GM21447 (cell line): ENCODE data around the gene ATF7.
A peak's percentile ranks its signal among the peaks of the same experiment; 100 is the strongest.

Experiments used
- ATAC-seq: cut with Tn5 transposase; IDR thresholded peaks from one replicate; pipeline ENCODE4 v1.9.1; 2021; ENCODE audit not compliant: unreplicated experiment

ATF7 gene

DNA sequence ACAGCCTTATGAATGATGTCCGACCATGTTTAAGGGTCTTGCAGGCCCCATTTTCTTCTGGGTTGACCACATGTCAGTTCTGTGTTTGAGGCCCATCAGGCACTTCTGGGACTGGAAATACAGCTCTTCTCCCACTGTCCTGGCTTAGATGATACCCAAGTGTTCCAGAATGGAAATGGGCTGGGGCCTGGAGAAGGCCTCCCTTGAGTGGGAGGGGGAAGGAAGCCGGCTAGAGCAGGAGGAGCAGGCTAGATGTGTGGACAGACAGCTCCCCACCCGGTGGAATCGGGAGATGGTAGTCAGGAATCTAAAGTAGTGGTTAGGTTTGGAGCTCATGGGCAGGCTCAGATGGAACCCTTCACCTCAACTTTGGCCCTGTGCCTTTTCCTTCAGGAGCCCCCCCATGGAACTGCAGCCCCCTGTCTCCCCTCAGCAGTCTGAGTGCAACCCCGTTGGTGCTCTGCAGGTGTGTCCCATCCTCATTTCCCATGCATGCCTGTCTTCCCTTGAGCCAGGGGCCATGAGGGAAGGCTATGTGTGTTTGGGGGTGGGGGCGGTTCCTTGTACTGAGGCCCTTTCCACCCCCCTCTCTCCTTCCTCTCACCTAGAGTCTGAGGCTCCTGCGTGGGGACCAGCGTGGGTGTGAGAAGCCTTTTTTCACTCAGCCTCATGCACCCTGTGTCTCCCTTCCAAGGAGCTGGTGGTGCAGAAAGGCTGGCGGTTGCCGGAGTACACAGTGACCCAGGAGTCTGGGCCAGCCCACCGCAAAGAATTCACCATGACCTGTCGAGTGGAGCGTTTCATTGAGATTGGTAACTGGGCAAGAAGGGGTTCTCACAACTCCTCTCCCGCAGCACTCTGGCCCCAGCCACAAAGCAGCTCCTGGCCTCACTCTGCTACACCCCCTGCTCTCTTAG is 121.9 kb downstream of the ATF7 start:
- no peak for ATAC-seq

DNA sequence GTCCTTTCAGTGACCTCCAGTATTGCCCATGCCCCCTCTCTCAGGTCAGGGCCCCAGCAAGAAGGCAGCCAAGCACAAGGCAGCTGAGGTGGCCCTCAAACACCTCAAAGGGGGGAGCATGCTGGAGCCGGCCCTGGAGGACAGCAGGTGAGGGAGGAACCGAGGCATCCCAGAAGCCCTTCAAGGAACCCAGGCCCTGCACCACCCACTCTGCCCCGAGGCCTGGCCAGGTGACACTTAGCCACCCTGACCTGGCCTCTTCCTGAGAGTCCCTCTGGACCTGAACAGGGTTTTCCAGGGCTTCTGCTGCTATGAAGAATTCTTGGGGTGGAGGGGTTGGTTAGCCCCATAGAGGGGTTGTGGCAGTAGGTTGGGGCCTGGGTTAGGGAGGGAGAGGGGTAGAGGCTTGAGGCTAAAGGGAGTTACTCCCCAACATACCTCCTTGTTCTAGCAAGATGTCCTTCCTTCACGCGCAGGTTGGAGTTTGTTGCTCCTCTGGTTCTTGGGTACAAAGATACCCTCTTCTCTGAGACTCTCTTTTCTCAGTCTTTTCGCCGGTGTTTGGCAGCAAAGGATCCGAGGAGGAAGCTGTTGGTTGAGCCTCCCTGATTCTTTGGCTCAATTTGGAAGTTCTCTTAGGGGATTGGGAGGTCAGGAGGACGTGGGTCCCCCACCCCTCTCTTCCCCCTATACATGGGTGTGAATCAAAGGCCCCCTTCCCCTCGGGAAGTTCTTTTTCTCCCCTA is 123.0 kb downstream of the ATF7 start:
- ATAC-seq = no peak

DNA sequence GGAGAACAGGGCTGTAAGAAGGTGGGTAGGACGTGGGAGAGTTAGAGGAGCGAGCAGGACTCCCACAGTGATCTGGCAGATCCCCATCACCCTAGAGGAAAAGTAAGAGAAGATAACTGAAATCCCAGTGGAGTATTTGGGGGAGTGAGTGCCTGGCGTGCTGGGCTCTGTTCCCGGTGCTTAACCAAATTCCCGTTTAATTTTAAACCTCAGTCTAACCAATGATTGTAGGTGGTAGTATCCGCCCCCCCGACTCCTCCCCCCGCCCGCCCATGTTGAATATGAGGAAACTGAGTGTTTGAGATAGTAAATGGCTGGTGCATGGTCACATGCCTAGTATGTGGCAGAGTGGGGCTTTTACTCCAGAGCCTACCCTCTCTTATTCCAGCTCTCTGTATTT is 123.9 kb downstream of the ATF7 start:
- ATAC-seq = no peak

DNA sequence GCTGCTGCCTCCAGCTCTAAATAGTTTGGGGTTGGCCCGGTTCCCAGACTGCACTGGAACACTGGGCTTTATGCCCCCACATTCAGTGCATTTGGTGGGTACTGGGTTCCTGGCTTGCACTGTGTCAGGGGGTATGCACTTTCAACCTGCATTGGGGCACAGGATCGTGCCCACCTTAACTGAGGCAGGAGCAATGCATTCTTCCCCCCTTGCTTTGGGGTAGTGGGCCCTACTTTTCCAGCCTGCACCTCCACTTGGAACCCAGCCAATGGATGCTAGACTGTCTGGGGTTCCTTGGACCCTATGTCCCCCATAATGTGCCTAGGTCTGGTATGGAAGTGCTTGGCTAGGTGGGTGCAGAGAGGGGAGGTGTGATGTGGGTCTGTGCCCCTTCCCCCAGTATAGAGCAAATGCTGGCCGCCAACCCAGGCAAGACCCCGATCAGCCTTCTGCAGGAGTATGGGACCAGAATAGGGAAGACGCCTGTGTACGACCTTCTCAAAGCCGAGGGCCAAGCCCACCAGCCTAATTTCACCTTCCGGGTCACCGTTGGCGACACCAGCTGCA is 124.5 kb downstream of the ATF7 start:
- ATAC-seq = no peak

DNA sequence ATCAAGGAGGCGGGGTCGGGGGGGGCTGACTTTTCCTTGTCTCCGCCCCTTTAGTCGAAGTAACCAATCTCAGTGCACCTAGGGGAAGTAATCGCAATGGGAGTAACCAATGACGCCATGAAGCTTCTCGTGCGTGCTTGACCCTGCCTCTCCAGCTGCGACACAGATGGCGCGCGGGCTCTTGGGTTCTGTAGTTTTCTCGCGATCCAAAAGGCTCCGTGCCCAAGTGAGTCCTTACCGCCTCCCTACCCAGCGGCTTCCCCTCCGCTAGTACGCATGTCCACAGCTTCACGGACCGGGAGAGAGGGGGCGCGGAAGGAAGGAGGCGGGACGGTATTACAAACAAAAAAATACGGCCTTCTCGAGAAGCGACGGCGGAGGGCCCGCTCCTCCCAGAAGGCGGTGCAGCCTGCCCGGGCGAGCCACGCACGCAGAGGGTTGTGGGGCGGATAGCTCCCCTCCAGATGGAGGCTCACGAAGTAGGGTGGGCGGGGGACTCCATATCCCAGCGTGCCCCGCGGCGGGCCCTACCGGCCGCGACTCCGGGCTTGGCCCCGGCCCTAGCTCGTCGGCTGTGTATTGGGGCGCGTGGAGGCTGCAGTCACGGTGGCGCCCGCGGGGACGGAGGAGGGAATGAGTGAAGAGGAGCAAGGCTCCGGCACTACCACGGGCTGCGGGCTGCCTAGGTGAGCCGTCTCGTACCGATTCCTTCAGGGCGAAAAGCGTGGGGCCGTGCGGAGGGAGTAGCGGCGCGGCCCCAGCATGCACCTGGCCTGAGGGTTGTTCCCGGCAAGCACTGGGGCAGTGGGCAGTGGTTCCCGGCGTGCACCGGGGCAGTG is 125.2 kb downstream of the ATF7 start, which contains the start of gene TARBP2:
TARBP2 (plus strand) TSS at position 508 of the 839 bp plus-strand sequence; CDS start at position 634, 126 bp downstream.
- ATAC-seq = peak; percentile 82

DNA sequence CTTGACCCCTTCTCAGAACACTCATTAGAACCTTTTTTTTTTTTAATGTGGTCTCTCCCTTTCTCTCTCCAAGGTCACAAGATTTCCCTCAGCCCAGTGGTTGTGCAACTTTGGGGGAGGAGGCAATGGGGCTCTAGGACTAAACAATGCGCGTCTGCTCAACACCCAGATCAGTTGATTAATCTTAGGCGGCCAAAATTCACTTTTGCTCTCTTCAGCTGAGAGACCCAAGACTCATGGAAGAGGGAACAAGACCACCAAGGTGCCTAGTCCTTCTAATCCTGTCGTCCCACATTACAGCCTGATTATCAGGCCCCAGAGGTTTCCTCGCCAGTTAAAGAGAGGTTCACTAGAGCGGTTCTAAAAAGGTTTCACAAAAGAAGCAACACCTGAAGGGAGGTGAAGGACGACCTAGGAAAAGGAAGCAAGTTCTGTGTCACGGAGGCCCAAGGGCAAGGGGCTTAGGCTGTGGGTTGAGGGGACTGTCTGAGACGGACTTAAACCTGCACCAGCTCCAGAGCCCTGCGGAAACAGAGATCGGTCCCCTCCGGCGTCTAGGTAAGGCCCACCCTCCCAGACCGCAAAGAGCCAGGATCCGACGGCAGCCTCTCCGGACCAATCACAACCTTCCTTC is 125.9 kb downstream of the ATF7 start:
- no peak for ATAC-seq

DNA sequence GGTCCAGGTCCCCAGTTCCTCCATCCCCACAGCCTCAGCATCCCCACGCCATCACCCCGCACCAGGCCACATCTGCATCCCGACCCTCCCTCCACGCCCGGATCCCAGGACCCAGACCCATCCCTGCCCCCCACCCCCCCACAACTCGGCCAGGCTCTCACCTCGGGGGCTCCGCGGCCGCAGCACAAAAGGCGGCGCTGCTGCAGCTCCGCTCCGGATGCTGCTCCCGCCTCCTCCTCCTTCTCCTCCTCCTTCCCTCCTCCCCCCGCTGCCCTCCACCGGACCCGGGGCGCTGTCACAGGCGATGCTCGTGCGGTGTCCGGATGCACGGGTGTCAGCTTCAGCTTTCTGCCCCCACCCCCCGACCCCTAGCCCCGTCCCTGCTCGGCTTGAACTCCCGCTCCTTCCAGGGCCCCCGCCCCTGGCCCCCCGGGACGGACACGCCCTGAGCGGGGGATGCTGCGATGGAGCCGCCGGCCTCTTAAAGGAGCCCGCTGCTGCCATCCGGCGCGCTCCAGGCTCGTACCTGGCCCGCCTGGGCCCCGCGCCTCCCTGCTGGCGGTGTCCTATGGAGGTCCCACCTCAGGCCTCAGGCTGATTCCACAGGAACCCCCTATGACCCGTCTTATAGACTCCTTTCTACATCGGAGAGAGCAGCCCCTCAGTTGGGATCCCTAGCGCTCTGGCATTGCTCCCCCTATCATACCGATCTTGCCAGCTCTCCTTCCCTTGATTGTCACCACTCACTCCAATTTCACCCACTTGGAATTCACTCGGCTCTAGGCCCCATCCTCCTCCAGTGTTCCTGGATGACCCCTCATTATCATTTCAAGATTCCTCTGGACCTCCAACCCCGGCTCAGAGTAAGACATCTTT is 126.7 kb downstream of the ATF7 start, which contains the start of gene MAP3K12:
MAP3K12 (minus strand) TSS at position 193 of the 876 bp plus-strand sequence. CDS start 12,067 bp downstream, outside the sequence.
- no peak for ATAC-seq

DNA sequence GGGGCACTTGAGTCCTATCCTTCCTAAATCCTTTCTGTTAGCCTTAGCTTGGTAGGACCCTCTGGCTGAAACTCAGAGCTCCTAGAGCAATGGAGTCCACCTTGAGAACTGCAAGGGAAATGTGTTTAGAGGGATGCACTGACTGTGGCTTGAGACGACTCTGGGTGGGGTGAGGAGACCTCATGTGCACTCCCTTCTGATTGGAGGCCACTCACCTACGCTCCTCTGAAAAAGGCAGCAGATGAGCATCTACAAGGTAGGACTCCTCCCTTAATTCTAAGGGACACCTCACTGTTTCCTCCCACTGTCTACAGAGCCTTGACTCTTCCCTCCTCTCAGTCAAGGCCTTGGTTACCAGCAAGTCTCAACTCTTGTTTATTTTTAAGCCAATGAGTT is 127.9 kb downstream of the ATF7 start:
- no peak for ATAC-seq

DNA sequence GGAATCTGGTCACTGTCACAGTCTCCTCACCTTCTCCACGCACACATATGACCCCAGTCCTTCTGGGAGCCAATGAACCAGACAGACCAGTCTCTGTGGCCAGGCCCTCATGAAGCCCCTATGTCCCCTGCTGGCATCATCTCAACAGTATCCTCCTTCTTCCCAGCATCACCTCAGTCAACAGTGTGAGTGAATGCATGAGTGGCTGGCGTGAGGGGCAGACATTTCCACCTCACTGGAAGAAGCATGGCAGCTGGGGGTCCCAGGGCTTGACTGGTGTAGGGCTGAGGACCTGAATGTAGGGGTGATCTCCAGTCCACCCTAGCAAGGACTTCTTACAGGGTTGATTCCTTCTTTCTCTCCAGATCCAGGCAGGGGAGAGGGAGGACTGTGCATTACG is 128.7 kb downstream of the ATF7 start:
- ATAC-seq = no peak

DNA sequence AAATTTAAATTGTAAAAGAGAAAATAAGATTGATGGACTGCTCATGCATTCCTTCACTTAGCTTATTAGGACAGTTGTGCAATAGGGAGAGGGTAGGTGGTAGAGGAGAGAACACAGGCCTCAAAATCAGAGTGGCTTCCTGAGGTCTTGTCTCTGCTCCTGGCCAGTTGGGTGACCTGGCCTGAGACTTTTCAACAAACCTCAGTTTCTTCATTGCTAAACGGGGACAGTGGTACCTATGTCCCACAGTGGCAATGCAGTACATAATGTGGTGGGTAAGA is 129.5 kb downstream of the ATF7 start:
- no peak for ATAC-seq

DNA sequence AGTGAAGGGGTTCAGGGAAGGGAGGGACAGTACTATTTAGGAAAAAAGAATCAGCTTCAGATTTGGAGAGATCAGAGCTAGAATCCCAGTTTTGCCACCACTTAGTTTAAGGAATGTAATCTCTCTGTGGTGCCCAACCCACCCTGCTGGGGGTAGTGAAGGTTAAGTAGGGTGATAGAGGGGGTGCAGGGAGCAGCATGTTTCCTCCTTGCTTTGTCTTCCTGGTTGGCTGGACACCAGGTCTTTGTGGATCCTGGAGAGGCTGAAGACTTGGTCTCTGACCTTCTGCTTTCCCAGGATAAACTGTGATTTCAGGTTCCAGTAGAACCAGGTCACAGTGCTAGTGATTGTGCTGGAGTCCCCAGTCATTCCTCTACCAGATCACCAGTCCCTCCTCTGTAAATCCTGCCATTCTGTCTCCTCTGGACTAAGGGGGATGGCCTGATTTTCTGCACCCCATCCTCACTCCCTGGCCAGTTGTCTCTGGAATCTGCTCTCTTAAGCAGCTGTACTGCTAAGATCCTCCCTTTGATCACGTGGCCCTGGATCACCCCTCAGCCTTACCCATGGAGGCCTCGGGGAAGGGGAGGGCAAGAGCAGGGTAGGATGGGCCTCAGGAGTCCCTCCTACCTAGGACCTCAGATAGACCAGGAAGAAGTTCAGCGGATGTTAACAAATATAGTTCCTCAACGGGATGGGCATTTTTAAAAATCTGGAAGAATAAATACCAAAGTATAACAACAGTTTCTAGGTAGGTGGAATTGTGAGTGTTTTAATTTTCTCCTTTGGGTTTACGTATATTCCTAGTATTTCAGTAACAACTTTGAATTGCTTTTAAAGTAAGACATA is 130.1 kb downstream of the ATF7 start:
- no peak for ATAC-seq

DNA sequence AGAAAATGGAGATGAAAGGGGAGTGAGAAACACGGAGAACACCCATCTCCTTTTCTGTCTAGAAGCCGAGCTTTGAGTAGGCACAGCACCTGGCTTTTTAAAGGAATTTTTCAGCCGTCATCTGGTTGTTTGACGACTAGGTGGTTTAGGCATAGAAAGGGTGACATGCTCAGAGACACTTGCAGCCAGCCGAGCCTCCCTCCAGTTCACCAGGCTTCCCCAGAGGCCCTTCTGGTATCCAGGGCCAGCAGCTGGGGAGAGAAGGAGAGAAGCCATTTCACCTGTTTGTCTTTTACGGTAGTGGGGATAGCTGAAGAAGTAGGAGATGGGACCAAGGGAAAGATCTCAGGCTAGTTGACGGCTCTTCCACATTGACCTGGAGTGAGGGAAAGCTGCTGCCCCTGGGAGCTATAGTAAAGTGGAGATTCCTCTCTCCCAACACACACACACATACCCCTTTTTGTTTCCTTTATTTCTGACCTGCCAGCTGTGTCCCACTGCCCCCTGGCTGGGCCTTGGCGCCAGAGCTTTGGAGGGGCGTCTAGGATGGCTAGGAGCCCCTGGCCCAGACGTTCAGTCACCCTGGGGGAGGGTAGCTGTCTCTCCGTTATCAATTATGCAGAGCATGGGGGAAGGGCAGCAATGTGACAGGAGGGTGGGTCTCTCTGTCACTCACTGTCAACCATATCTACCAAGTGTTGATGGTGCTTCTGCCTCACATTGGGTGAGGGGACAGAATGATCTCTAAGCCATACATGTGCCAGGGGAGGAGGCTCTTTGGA is 132.4 kb downstream of the ATF7 start:
- no peak for ATAC-seq

DNA sequence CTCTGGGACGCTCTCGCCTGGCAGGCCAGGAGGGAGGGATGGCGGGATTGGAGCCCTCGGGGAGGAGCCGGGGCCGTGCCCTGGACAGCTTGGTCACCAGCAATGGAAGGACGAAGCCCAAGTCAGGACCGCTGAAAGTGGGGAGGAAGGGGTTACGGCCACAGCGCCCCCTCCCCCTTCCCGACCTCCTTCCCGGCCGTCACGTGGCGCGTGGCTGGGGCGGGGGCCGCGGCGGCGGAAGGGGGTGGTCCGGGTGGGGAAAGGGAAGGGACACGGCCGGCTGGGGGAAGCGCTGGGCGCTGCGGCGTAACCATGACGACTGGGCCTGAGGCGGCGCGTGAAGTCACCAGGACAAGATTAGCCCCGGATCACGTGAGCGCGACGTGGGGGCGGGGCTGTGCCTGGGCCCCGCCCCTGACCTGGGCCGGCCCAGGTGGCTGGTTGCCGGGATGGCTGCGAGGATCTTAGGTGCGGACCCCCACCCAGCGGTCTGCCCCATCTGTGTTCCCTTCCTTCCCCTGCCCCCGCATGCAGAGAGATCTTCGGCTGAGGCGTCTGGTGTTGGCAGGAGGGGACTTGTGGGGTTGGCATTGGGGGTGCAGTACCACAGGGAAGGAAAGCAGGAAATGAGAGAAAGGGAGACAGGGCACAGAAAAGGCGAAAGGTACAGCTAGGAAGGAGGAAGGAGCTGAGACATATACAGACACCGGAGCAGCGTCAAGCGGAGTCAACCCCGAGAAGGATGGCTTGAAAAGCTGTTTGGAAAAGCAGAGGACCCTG is 133.2 kb downstream of the ATF7 start:
- peak; percentile 91 for ATAC-seq

DNA sequence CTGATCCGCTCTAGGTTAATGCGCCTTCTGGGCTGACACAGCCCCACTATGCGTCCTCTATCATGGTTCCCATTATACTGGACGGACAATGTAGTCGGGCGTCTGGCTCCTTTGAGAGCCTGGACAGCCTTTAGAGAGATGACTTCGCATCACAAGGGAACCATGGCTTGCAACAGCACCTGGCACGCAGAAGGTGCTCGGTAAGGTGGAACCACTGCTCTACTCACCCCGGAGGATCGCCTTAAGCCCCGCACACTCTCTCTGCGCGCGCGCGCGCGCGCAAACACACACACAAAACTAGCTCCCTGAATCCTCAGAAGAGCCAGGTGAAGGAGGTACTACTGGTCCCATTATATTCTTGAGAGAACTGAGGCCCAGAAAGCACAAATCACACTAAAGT is 134.0 kb downstream of the ATF7 start:
- ATAC-seq = no peak

DNA sequence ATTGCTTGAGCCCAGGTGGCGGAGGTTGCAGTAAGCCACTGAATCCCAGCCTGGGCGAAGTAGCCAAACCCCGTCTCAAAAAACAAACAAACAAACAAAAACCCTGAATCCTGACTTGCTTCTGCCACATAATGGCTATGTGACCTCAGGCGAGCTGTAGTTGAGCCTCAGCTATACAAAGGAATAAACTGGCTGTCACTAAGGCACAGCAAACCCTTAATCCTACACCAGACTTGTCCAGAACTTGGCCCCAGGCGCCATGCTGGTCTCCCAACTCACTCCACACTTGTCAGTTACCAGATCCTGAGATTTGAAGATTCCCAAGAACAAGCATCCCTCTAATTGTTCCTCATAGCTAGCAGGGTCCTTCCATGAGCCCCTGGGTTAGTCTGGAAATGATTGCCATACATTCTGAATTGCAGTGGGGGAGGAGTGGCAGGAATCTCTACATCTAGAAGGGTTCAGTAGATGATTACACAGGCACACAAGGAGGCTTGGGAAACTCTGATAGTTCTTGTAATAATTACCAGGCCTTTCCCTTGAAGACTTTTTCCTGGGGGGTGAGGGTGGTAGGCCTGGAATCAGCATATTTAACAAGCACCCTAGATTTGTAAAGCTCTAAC is 136.8 kb downstream of the ATF7 start:
- ATAC-seq = no peak

DNA sequence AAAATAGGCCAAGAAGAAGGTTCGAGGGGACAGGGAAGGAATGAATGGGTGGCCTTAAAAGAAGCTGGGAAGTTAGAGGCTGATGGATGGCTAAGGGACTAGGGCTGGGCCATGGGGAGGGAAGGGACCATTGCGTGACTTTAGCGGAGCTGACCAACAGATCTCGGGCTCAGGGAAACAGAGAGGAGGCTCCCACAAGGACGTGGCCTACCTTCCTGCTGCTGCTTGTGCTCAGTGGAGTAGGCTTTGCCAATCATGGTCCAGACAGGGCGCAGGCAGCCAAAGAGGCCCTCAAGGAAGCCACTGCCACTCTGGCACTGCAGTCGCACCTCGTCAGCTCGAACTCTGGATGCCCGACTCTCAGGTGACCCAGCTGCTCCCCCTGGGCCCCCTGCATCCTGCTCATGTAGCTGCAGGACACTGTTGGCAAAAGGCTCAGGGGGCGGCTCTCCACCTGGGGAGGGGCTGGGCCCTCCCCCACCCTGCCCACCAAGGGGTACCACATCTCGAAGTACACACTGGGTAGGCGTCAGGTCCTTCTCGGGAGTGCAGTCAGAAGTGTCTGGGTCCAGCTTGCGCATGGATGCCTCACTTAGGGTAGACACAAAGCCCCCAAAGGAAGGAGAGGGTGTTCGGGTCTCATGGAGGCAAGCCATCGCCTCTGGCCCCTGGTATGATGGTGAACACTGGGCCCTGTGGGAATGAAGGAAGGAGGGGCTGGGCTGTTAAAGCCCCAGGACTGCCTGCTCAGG is 139.3 kb downstream of the ATF7 start:
- no peak for ATAC-seq
